Measurements from ENCODE around the gene HAGHL.
"Not testable (repeated sequence)": the region's sequence is repeated elsewhere in the genome, so short reads cannot be mapped to it uniquely, and the experiment has no call there.

HAGHL gene

DNA sequence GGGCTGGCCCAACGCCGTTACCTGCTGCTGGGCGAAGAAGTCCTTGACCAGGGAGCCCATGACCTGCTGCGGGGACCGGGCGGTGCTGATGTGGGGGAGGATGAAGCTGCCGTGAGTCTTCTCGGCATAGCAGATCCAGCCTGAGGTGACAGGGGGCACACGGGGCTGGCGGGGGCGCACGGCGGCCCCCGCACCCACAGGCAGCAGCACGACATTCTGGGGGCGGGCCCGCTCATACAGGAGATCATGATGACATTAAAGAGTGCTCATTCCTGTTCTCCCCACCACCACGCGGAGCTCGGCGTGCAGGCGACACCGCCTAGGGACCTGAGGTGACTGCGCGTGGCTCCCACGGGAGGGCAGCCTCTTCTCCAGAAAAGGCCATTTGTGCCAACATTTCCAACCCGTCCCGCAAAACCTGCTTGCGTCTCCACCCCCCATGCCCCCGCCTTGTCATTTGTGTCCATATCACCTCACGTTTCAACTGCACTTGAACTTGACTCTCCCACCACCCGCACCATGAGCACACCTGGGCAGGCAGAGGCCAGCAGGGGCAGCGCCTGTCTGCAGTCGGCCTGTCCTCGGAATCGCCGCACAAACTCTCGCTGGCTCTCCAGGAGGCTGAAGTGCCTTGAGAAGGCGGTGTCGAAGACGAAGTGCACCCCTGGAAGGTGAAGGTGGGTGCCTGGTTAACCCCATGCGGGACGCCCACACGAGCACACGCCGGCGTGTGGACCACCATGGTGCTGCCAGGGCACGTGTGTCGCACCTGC is 7.5 kb downstream of the HAGHL start:
- no peak for DNase-seq (ENCODE audit: low spot score)

DNA sequence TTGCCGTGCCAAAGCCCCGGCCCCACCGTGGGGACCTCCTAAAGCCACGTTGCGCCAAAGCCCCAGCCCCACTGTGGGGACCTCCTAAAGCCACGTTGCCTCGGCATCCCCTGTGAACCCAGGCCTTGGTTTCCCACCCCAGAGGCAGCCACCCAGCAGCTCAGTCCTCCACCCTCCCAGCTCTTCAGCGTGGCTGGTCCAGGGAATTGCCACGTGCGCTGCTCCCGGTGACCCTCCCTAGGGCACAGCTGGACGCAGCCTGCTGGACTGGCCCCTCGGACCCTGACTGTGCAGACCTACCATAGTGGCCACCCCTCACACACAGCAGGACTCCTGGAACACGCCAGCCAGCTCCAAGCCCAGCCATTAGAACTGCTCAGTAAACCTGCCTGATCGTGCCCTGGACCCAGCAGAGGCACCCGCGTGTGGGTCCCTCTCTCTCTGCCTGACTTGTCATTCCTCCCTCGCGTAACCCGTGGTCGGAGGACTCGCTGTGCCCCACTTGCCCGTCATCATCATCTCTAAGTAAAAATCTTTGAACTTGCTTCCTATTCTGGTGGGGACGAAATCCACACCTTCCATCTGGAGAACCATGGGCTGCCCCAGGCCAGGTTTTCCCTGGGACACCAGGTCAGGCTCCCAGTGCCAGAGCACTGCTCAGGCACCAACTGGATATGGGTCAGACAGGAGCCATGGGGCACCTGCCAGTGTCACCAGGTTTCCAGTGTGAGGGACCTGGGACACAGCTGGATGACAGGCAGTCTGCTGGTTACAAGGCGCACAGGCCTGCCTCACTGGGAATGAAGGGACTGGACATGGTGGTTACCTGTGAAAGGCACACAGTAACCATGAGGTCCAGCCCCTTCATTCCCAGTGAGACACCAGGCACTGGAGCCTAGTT is 8.3 kb downstream of the HAGHL start:
- no peak for DNase-seq (ENCODE audit: low spot score)

DNA sequence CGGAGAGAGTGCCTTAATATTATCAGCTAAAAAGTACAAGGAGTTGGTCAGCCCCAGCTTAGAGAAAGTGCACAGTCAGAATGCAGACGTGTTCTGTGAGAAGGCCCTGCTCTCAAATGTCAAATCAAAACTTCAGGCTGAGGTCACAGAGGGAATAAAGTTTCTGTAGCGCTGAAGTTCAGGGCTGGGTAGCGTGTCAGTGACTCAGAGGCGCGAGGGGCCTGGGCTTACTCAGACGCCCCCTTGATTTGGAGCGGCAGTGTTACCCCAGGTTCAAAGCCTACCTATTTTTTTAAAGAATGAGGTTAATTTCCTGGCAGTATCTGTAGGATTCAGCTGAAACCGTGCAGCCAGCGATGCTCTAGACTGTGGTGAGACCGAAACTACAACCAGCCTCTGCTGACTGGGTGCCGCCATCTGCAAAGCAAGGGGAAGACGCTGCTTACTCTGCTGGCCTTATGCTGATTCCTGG is 9.1 kb downstream of the HAGHL start:
- DNase-seq (ENCODE audit: low spot score) = no peak

DNA sequence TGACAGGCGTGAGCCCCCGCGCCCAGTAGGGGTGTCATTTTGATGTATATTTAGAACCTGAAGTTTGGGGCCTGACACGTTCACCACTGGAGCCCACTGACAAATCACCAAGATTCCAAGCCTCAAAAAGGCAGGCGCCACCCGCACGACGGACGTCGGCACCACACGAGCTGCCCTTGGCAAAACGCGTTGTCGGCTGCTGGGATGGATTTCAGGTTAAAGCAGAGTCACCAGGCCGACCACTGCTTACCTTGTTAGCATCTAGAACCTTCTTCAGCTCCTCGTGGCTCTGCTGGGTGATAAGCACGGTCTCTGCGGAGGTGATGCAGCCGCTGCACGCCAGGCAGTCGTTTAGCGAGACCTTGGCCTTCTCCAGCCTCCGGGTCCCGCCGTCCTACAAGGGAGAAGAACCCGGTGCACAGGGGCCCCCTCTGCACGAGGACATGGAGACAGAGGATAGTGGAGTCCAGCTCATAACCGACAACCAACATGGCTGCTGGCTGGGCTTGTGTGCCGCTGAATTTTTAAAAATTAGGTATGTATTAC is 10.1 kb downstream of the HAGHL start:
- no peak for DNase-seq (ENCODE audit: low spot score)

DNA sequence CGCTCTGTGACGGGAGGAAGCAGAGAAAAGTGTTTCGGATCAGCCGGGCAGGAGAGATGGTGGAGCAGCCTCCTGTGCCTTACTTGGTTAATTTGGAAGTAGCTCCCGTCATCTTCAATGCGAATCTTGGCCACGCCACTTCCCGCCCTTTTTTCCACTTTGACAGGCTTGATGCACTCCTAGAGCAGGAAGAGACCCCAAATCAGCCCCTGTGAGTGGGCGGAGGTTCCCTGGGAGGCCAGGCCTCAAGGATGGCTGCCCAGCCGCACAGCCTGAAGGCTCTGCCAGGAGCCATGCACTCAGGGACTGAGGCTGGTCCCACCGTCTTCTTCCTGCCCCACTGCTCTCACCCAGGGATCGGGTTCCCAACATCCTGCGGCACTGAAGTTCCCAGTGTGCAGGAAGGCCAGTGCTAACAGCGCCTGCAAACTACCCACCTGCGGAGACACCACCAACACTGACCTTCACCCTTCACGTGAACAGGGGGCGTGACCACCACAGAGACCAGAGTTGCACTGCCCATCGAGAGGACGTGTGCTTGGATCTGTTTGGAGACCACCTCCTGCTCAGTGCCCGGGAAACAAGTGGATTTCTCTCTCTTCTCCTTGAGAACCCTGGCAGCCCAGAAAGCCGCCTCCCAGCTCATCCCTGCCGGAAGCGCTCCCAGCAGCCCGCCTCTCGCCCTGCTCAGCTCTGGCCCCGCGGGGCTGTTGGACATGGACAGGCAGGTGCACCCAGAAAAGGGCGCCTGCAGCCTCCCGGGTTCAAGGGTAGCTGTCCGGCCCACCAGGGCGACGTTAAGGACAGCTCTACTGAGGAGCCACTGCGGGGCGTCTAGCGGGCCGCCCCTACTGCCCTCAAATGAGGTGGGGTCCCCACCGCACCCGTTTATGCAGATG is 12.9 kb downstream of the HAGHL start:
- no peak for DNase-seq (ENCODE audit: low spot score)

DNA sequence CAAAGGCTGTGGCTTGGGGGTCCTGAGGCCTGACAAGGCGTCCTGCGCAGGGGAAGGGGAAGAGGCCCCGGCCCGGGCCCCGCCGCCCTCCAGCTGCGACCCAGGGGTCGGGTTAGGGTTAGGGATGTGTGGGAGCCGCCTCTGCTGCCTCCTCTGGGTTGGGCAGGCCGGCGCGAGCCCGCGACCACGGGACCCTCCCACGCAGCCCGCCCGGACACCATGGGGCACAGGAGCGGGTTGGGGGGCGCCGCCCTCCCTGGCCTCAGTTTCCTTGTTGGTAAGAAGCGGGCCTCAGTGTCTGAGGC is 13.5 kb downstream of the HAGHL start:
- DNase-seq (ENCODE audit: low spot score) = no peak

DNA sequence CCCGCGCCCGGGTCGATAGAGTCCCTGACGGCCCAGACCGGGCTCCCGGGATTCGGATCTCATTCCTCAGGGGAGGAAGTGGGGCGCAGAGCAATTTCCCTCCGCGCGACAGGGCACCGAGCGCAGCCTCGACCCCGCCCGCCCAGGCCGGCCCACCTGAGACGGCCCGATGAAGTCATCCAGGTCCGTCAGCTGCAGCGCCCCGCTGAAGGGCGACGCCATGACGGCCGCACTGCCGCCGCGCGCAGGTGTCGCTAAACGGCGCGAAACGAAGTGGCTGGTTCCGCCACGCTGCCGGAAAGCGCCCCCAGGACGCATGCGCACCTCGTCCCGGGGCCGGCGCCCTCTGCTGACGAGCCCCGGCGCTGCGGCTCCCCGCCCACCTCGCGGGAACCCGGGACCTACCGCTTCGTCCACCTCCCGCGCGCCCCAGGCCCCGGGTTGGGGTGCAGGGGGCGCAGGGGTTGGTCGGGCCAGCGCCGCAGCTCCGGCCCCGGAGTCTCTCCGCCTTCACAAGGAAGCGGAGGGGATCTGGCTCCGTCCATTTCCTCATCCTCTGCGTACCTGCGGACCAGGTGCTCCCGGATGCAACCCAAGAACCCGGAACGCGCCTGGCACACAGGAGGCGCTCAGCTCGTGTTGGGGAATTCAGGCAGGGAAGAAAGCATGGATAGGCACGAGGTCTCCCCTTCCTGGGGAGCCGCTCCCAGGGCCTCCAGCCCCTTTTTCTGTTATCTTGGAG is 14.0 kb downstream of the HAGHL start, which contains the start of gene CIAO3:
CIAO3 (minus strand) TSS at position 234 of the 742 bp plus-strand sequence; CDS start at position 222, 12 bp downstream.
- peak; percentile 73 for DNase-seq (ENCODE audit: low spot score)

DNA sequence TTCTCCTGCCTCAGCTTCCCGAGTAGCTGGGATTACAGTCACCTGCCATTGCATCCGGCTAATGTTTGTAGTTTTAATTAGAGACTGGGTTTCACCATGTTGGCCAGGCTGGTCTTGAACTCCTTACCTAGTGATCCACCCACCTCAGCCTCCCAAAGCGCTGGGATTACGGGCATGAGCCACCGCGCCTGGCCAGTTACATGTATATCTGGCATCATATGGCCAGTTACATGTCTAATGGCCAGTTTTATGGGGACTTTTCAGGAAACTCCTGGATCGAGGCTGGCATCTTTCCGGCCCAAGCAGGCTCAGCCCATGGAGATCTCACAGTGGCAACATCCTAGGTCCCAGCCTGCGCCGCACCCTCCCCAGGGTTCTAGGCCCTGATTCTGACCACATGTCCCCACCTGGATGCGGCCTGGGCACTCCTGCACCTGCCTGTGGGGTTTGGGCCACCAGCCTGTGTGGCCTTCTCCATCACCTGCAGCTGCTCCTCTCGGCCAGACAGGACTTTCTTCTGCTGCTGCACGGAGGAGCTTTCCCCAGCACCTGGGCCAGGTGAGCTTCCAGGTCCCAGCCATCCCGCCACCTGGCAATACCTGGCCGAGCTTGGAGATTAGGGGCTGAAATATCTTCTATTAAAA is 15.2 kb downstream of the HAGHL start:
- DNase-seq (ENCODE audit: low spot score) = no peak

DNA sequence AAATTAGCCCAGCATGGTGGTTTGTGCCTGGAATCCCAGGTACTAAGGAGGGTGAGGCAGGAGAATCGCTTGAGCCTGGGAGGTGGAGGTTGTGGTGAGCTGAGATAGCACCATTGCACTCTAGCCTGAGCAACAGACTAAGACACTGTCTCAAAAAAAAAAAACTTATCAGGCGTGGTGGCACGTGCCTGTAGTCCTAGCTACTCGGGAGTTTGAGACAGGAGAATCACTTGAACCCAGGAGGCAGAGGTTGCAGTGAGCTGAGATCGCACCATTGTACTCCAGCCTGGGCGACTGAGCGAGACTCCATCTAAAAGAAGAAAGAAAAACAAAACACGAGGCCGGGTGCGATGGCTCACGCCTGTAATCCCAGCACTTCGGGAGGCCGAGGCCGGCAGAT is 16.0 kb downstream of the HAGHL start:
- DNase-seq (ENCODE audit: low spot score) = not testable (repeated sequence)

DNA sequence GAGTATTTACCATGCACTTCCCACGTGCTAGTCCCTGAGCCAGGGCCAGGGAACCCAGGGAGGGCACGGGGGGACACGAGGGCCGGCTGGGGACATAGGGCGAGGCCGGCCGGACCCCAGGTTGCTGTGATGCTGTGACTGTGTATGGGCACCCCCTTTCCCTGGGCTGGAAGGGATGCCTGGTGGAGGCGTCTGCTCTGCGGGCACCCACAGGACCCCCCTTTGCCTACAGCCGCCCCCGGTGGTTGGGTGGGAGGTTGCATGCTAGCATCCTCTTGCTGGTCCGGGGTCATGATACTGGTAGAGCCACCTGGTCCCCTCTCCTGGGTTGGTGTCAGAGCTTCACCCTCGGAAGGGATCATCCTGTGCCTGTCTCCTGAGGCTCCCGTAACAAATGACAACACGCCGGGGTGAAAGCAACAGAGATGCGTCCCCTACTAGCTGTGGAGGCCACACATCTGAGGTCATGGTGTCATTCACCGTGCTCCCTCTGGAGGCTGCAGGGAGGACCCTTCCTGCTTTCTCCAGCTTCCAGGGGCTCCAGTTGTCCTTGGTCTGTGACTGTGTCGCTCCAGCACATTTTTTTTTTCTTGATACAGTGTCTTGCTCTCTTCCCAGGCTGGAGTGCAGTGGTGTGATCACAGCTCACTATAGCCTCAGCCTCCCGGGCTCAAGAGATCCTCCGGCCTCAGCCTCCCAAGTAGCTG is 17.0 kb downstream of the HAGHL start:
- no peak for DNase-seq (ENCODE audit: low spot score)

DNA sequence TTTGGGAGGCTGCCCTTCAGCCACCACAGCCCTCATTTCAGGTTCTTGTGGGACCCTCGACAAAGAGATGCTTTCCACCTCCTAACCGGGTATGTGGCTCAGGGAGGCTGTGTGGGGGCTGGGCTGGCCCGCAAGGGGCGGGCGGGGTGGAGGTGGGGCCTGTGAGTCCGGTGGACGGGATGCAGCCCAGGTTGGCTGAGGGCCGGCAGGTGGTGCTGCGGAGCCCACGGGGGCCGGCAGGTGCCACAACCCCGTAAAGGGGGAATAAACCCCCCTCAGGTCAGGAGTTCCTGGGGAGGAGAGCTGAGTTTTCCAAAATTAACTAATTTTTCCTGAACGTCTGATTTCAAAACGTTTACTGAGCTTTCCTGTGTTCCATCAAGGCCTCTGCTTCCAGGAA is 18.8 kb downstream of the HAGHL start:
- no peak for DNase-seq (ENCODE audit: low spot score)

DNA sequence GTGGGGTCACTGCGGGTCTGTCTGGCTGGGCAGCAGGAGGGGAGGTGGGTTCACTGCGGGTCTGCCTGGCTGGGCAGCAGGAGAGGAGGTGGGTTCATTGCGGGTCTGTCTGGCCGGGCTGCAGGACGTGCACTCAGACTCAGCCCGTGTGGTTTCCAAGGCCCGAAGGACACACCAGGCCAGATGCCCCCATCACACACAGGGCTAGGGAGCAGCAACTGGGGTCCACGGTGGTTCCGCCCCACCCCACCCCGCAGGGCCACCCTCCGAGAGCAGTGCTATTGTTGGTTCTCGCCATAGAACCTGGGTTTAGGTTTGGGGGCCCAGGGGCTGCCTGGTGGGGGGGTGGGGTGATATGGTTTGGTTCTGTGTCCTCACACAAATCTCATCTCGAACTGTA is 19.7 kb downstream of the HAGHL start:
- no peak for DNase-seq (ENCODE audit: low spot score)

DNA sequence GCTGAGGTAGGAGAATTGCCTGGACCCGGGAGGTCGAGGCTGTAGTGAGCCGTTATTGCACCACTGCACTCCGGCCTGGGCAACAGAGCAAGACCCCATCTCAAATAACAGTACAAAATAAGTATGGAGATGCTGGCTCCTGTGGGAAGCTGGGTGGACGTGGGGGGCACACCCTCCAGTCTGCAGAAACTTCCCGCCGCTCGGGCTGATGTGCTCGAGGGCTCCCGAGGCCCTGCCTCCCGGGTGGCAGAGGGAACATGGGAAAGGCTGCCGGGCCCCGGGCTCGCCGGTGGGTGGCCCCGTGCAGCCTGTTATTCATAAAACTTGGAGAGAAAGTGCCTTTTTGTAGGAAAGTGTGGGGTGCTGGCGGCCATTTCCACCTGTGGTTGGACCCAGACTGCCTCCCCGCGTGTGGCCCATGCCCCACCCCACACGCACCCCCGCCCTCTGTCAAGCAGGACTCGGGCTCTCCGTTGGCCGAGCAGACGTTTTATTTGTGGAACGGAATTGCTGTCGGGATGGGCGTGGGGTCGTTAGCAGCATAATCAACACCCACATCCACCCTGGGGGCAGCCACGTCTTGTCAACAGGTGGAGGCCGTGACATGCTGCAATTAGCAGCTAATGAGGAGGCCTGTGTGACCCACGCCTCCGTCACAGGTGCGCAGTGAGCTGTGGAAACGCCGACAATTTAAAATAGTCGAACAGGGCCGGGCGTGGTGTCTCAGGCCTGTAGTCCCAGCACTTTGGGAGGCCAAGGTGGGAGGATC is 21.3 kb downstream of the HAGHL start:
- no peak for DNase-seq (ENCODE audit: low spot score)

DNA sequence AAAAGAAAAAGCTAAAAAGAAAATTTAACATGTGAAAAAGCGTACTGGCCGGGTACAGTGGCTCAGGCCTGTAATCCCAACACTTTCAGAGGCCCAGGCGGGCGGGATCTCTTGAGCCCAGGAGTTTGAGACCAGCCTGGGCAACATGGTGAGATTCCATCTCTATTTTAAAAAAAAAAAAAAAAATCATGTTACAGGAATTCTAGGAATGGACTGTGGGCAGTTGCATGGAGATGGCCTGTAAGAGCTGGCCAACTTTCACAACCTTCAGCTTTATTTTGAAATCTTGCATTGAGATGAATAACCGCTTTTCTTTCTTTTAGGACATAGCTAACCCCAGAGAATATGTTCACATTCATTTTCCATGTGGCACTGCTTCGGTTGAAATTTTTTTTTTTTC is 22.1 kb downstream of the HAGHL start:
- DNase-seq (ENCODE audit: low spot score) = no peak

DNA sequence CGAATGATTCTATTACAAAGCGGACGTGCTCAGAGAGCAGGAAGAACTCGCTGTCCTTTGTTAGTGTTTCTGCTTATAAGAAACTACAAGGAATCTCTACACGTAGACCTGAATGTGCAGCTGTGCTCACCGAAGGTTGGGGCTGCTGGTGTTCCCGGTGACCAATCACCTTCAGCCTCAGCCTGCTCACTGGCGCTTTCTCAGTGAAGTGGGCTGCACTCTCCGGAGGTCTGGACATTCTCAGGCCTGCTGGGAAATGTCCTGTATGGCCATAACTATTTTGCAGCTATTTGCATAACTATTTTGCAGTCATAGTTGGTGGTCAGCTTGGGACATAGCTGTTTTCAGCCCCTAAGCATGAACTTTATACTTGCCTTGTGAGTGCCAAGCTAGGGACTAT is 23.6 kb downstream of the HAGHL start:
- DNase-seq (ENCODE audit: low spot score) = no peak

DNA sequence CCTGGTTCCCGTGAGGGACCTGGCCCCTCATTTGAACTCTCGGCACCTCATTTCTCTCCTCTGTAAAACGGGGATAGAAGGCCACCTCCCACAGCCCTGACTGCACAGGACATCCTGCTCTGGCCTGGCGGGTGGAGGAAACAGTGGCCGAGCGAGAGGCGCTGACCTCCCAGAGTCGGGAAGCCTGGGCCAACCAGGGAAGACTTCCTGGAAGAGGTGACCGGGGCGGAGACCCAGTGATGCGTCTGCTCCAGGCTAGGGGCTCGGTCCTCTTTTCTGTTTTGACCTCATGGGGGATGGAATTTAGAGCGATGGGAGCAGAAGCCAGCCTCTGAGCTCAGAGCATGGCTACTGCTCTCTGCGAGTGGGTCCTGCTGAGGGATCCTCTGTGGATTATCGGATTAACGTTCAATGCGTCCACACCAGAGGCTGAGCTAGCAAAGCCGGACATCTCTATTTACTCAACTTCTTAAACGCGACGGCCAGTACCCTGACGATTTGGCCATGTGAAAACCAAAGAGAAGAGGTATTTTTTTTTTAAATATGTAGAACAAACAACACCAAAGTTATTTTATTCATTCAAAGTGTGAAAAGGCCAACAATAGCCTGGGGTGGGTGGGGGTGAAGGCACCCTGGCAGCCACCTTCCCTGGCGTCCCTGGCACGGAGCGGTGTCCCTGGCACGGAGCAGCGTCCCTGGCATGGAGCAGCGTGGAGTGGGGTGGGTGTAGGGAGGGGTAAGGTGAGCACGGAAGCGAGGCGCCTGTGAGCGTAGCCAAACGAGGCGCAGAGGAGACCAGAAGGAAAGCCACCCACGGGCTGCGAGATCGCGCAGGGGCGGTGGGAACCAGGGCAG is 24.5 kb downstream of the HAGHL start:
- no peak for DNase-seq (ENCODE audit: low spot score)

DNA sequence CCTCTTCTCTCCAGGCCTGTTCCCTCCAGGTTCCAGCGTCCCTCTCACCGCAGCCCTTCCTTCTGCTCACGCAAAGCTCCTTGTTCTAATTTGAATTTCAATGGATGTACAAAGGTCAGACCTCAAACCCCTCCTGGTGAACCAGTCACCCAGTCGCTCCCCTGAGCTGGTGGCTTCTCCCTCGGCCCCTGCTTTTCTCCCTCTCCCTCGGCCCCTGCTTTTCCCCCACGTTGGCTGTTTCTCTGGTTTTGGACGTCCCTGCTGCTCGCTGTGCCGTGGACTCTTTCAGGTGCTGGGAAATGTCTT is 25.1 kb downstream of the HAGHL start:
- no peak for DNase-seq (ENCODE audit: low spot score)

DNA sequence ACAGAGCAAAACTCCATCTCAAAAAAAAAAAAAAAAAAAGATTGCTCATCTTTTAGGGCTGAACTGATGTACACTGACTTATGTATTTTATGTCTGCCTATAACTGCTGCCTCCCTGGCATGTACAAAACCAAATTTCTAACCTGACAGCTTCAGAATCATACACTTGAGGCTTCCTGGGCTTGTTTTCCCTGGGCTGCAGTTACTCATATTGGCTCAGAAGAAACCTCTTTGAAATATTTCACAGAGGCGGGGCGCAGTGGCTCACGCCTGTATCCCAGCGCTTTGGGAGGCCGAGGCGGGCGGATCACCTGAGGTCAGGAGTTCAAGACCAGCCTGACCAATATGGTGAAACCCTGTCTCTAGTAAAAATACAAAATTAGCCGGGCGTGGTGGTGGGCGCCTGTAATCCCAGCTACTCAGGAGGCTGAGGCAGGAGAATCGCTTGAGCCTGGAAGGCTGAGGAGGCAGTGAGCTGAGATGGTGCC is 27.3 kb downstream of the HAGHL start:
- not testable (repeated sequence) for DNase-seq (ENCODE audit: low spot score)
